ENCODE data around the gene PLB1. TPM values are rescaled to one million over a fixed set of nuclear protein-coding genes. Genes with fewer than 3 reads are reported as not detected.

The PLB1 gene
- polyA plus RNA-seq, 1 donor from 2014 or later = 2.8 TPM

GRCh38 chr2:28506112-28506910 lies 10.5 kb downstream of the PLB1 start:
- Histone ChIP-seq H2AFZ (ENCODE audit: low read depth, low read length) (no peak overlapping the region), H3K36me3 (ENCODE audit: insufficient read depth, low read length) (no peaks in the 10 kb centered on the region), H3K79me2 (replicated peaks; ENCODE audit: insufficient read depth, low read length) (no peaks in the 10 kb centered on the region), H3K27me3 (ENCODE audit: insufficient read depth, low read depth, low read length) (no peaks in the 10 kb centered on the region), H3K9me2 (ENCODE audit: insufficient read depth, low read length) (no peaks in the 10 kb centered on the region), H3K4me2 (ENCODE audit: low read length) (no peak overlapping the region), H3K4me3 (ENCODE audit: low read length) (no peak overlapping the region), H3K9ac (ENCODE audit: low read length) (no peak overlapping the region), H4K20me1 (ENCODE audit: insufficient read depth) (no peaks in the 10 kb centered on the region), H3K9me3 (ENCODE audit: low read length) (no peaks in the 10 kb centered on the region), H3K27ac (ENCODE audit: low read length) (no peak overlapping the region), H3F3A (ENCODE audit: insufficient read depth, low read length, poor library complexity, severe bottlenecking) (no peaks in the 10 kb centered on the region)
- TF ChIP-seq TAF1 (IDR thresholded peaks at IDR 0.05; ENCODE audit: low read depth) (no peak), MXI1 (conservative IDR thresholded peaks at IDR 0.05; ENCODE audit: poor library complexity, severe bottlenecking) (no peak), CTCF (IDR thresholded peaks at IDR 0.05; ENCODE audit: poor library complexity, severe bottlenecking) (no peak), SMC3 (conservative IDR thresholded peaks at IDR 0.05; ENCODE audit: poor library complexity) (no peak)

- Histone ChIP-seq H3K79me2 (replicated peaks; ENCODE audit: insufficient read depth, low read length) (no peaks in the 10 kb centered on the region), H3K9ac (ENCODE audit: low read length) (no peak overlapping the region), H3K9me3 (ENCODE audit: low read length) (no peaks in the 10 kb centered on the region), H3K9me2 (ENCODE audit: insufficient read depth, low read length) (no peaks in the 10 kb centered on the region), H3K4me2 (ENCODE audit: low read length) (no peak overlapping the region), H3K36me3 (ENCODE audit: insufficient read depth, low read length) (no peaks in the 10 kb centered on the region), H4K20me1 (ENCODE audit: insufficient read depth) (no peaks in the 10 kb centered on the region), H3K27ac (ENCODE audit: low read length) (no peak overlapping the region), H2AFZ (ENCODE audit: low read depth, low read length) (no peak overlapping the region), H3F3A (ENCODE audit: insufficient read depth, low read length, poor library complexity, severe bottlenecking) (no peaks in the 10 kb centered on the region), H3K27me3 (ENCODE audit: insufficient read depth, low read depth, low read length) (no peaks in the 10 kb centered on the region), H3K4me3 (ENCODE audit: low read length) (no peak overlapping the region)
- TF ChIP-seq EZH2 (IDR thresholded peaks at IDR 0.05; ENCODE audit: borderline replicate concordance, insufficient read depth, low read length, poor library complexity, severe bottlenecking) = no peak
- TF ChIP-seq SMC3 (conservative IDR thresholded peaks at IDR 0.05; ENCODE audit: poor library complexity) = no peak
- TF ChIP-seq RAD21 (conservative IDR thresholded peaks at IDR 0.05) = no peak
- TF ChIP-seq EP300 (conservative IDR thresholded peaks at IDR 0.05; ENCODE audit: poor library complexity, severe bottlenecking) = no peak
- no peak for TF ChIP-seq POLR2AphosphoS5 (IDR thresholded peaks at IDR 0.05)
- TF ChIP-seq TAF1 (IDR thresholded peaks at IDR 0.05; ENCODE audit: low read depth) = no peak
- no peak for TF ChIP-seq MXI1 (conservative IDR thresholded peaks at IDR 0.05; ENCODE audit: poor library complexity, severe bottlenecking)
- TF ChIP-seq REST (IDR thresholded peaks at IDR 0.05; ENCODE audit: borderline replicate concordance) = no peak
- TF ChIP-seq CTCF (IDR thresholded peaks at IDR 0.05; ENCODE audit: poor library complexity, severe bottlenecking) = no peak
Measured at GRCh38 chr2:28507796-28508764, 12.2 kb downstream of the PLB1 start.

Measured in neural cell (in vitro differentiated cells).